Retina (tissue), 1 donor: ENCODE data around the gene OSBPL9.
A peak's percentile ranks its signal among the peaks of the same experiment; 100 is the strongest.
"Not testable (repeated sequence)": the region's sequence is repeated elsewhere in the genome, so short reads cannot be mapped to it uniquely, and the experiment has no call there.

ENCODE experiments used
- DNase-seq: peaks from one replicate; pipeline ENCODE4 v3.0.0-alpha.2; 2016

OSBPL9 gene

GRCh38 chr1:51716746-51717145, 99.9 kb downstream of the OSBPL9 start:
- no peak for DNase-seq

- DNase-seq = no peak
Observed at GRCh38 chr1:51717842-51718241, 101.0 kb downstream of the OSBPL9 start.

- no peak for DNase-seq
Observed at GRCh38 chr1:51719146-51719545, 102.3 kb downstream of the OSBPL9 start.

- no peak for DNase-seq
Observed at GRCh38 chr1:51724797-51725196, 107.9 kb downstream of the OSBPL9 start.

- no peak for DNase-seq
Observed at GRCh38 chr1:51726051-51726450, 109.2 kb downstream of the OSBPL9 start.

- DNase-seq = no peak
Observed at GRCh38 chr1:51726544-51727225, 109.8 kb downstream of the OSBPL9 start.

GRCh38 chr1:51727366-51727765, 110.5 kb downstream of the OSBPL9 start:
- DNase-seq = no peak

- DNase-seq = peak; percentile 14
Observed at GRCh38 chr1:51728611-51729155, 111.8 kb downstream of the OSBPL9 start.

- peak; percentile 85 for DNase-seq
Observed at GRCh38 chr1:51729156-51729823, 112.4 kb downstream of the OSBPL9 start.

- DNase-seq = peak; percentile 74
Observed at GRCh38 chr1:51729824-51730301, 113.0 kb downstream of the OSBPL9 start.

- no peak for DNase-seq
Observed at GRCh38 chr1:51731998-51732397, 115.1 kb downstream of the OSBPL9 start.

GRCh38 chr1:51732701-51733425, 116.0 kb downstream of the OSBPL9 start:
- DNase-seq = no peak

GRCh38 chr1:51733426-51733774, 116.5 kb downstream of the OSBPL9 start:
- not testable (repeated sequence) for DNase-seq

- no peak for DNase-seq
Observed at GRCh38 chr1:51733793-51734522, 117.1 kb downstream of the OSBPL9 start.

- no peak for DNase-seq
Observed at GRCh38 chr1:51734896-51735745, 118.2 kb downstream of the OSBPL9 start.

- DNase-seq = no peak
Observed at GRCh38 chr1:51735746-51736254, 118.9 kb downstream of the OSBPL9 start.

- DNase-seq = no peak
Observed at GRCh38 chr1:51736702-51737101, 119.8 kb downstream of the OSBPL9 start.

GRCh38 chr1:51738681-51739080, 121.8 kb downstream of the OSBPL9 start:
- no peak for DNase-seq

- DNase-seq = no peak
Observed at GRCh38 chr1:51740652-51741051, 123.8 kb downstream of the OSBPL9 start.

GRCh38 chr1:51741121-51741681, 124.3 kb downstream of the OSBPL9 start:
- no peak for DNase-seq
